Measurements from ENCODE around the gene NMT2.

The NMT2 gene

GRCh38 chr10:15088428-15089261 is 79.8 kb downstream of the NMT2 start, which contains the start of gene ACBD7:
TSS of gene ACBD7 (minus strand) at chr10:15088776. CDS start at chr10:15088728, 48 bp downstream.
- peak; percentile 64 for DNase-seq

- peak; percentile 39 for DNase-seq
These were observed 84.0 kb downstream of the NMT2 start for GRCh38 chr10:15084502-15084922.

GRCh38 chr10:15083674-15084501 is 84.6 kb downstream of the NMT2 start:
- no peak for DNase-seq

- no peak for DNase-seq
These were observed 93.1 kb downstream of the NMT2 start for GRCh38 chr10:15075421-15075820.

GRCh38 chr10:15072358-15072757 is 96.1 kb downstream of the NMT2 start:
- DNase-seq: no peak

- no peak for DNase-seq
These were observed 99.3 kb downstream of the NMT2 start for GRCh38 chr10:15069230-15069629.

GRCh38 chr10:15068802-15069201 is 99.7 kb downstream of the NMT2 start:
- no peak for DNase-seq

GRCh38 chr10:15067154-15067553 is 101.3 kb downstream of the NMT2 start:
- DNase-seq: no peak

GRCh38 chr10:15060638-15061037 is 107.9 kb downstream of the NMT2 start:
- no peak for DNase-seq

- no peak for DNase-seq
These were observed 108.6 kb downstream of the NMT2 start for GRCh38 chr10:15059914-15060313.

- no peak for DNase-seq
These were observed 109.8 kb downstream of the NMT2 start for GRCh38 chr10:15058689-15059088.

Data from NCI-H748 treated with DMSO at 0.1 percent for 48 hours (cell line).